Measurements from ENCODE around the gene IGFLR1. TPM values are rescaled to one million over a fixed set of nuclear protein-coding genes. Genes with fewer than 3 reads are reported as not detected.

Gene IGFLR1
- total and polyA plus RNA-seq, 2 donors (not counting 3 experiments of a cell fraction or from before 2014, with no cell fraction given): 2.6 to 7.6 TPM

- peaks cover 22% of the 10 kb centered on the region for H3K4me1 ChIP-seq (ENCODE audit: control insufficient read depth, extremely low read depth, insufficient read depth, low read length)
- CTCF ChIA-PET: no interaction called here
- no peaks in the 10 kb centered on the region for H3K27me3 ChIP-seq (ENCODE audit: control insufficient read depth in 2 of 2, insufficient read depth in 2 of 2, low read length in 2 of 2)
- FAIRE-seq (no peak), DNase-seq (ENCODE audit: low read depth, low spot score) (no peak)
- no peaks in the 10 kb centered on the region for H3K9me1 ChIP-seq (replicated peaks; ENCODE audit: control insufficient read depth, extremely low read depth, insufficient read depth, low read length)
- H4K20me1 ChIP-seq (replicated peaks; ENCODE audit: control insufficient read depth, extremely low read depth, insufficient read depth, low read length): no peaks in the 10 kb centered on the region
- POLR2A ChIA-PET: no interaction called here
- dilution Hi-C loops (cut with MboI; ENCODE audit: extremely low pct_ligation_motif_present, low sequenced_read_pairs): no loop called here
- peaks cover 3 to 7% of the 10 kb centered on the region in 2 experiments for H3K36me3 ChIP-seq (ENCODE audit: control insufficient read depth in 2 of 2, extremely low read depth in 1 of 2, insufficient read depth in 2 of 2, low read length in 2 of 2)
- no peak overlapping the region for H2AFZ ChIP-seq (ENCODE audit: low read depth, low read length)
- TF ChIP-seq FOS (IDR thresholded peaks at IDR 0.05; ENCODE audit: borderline replicate concordance, insufficient read depth, low read length) (no peak), JUN (IDR thresholded peaks at IDR 0.05; ENCODE audit: borderline replicate concordance, insufficient read depth, insufficient read length, low read depth) (no peak), POLR2A (IDR thresholded peaks at IDR 0.05; ENCODE audit: low read depth, low read length) (no peak), MAX (IDR thresholded peaks at IDR 0.05; ENCODE audit: insufficient read depth, insufficient read length) (no peak), EZH2 (IDR thresholded peaks at IDR 0.05; ENCODE audit: borderline replicate concordance, low read depth, low read length, severe bottlenecking) (no peak), MYC (IDR thresholded peaks at IDR 0.05; ENCODE audit: low read depth, low read length) (no peak), CTCF (IDR thresholded peaks at IDR 0.05; ENCODE audit: extremely low read depth in 1 of 2, insufficient read depth in 1 of 2, low read depth in 1 of 2, low read length in 2 of 2) (no peak), GATA2 (IDR thresholded peaks at IDR 0.05; ENCODE audit: insufficient read depth, insufficient read length, low read depth, low read length) (no peak)
- no TSS peak for BruUV-seq (replicated peaks)
- H3K79me2 ChIP-seq (ENCODE audit: control insufficient read depth, insufficient read depth, low read length): peaks cover 14% of the 10 kb centered on the region
- intact Hi-C loops (cut with micrococcal nuclease): no loop called here
- no peak overlapping the region for H3K9ac ChIP-seq (replicated peaks; ENCODE audit: extremely low read depth, insufficient read depth, low read length)
- H3K4me2 ChIP-seq (ENCODE audit: insufficient read depth, low read length): no peak overlapping the region
- H3K4me3 ChIP-seq (replicated peaks in 1 of 3; ENCODE audit: insufficient read depth in 1 of 3, low read depth in 1 of 3, low read length in 3 of 3): no peak overlapping the region
- H3K9me3 ChIP-seq (replicated peaks; ENCODE audit: control insufficient read depth, insufficient read depth, low read length): no peaks in the 10 kb centered on the region
- H3K27ac ChIP-seq (ENCODE audit: insufficient read depth, low read depth, low read length): no peak overlapping the region
Observed at GRCh38 chr19:35760711-35761349, 18.6 kb upstream of the IGFLR1 start.
